PC-3 (cell line): ENCODE results near the gene SLC1A7. TPM values are rescaled to one million over a fixed set of nuclear protein-coding genes. Genes with fewer than 3 reads are reported as not detected.

Experiments
- ATAC-seq: fragments of 200-7000 bp; cut with Tn5 transposase; 2 replicates; pipeline ENCODE4 v1.9.1; 2020; ENCODE audit warnings: mild to moderate bottlenecking, moderate library complexity
- BruUV-seq: library from RNA; stranded (reverse); fragments of 400-500 nt; replicated peaks from 2 replicates; lab custom pipeline; 2021; lab: Mats Ljungman, UMichigan
- CTCF ChIA-PET: fragments of 300-600 bp; sonication (Branson Sonifier 250); formaldehyde crosslinking; loops from one replicate; lab custom pipeline; 2022; ENCODE audit warnings: antibody characterized with exemption; lab: Charles Lee
- POLR2A ChIA-PET: fragments of 300-600 bp; sonication (Branson Sonifier 250); formaldehyde crosslinking; loops from one replicate; lab custom pipeline; 2022; ENCODE audit warnings: antibody characterized with exemption; ENCODE audit not compliant: unreplicated experiment; lab: Charles Lee
- DNase-seq: peaks from one replicate; pipeline ENCODE4 v3.0.0-alpha.2; 2015
- H2AFZ ChIP-seq: fragments of 300-600 bp; sonication (generic); 2 replicates; pipeline ENCODE4 v1.6.0; 2016; ENCODE audit warnings: antibody characterized with exemption, low read length
- H3F3A ChIP-seq: fragments of 300-600 bp; sonication (generic); one replicate; pipeline ENCODE4 v1.6.0; 2017; ENCODE audit warnings: antibody characterized with exemption, low read length, control low read depth, mild to moderate bottlenecking; ENCODE audit not compliant: unreplicated experiment
- H3K27ac ChIP-seq: fragments of 300-600 bp; sonication (generic); 2 replicates; pipeline ENCODE4 v1.5.1; 2016; ENCODE audit warnings: mild to moderate bottlenecking, low read length
- H3K27me3 ChIP-seq: fragments of 300-600 bp; sonication (generic); 2 replicates; pipeline ENCODE4 v1.6.1; 2016; ENCODE audit warnings: low read length, mixed read lengths
- H3K36me3 ChIP-seq: fragments of 300-600 bp; sonication (generic); 2 replicates; pipeline ENCODE4 v1.6.1; 2016; ENCODE audit warnings: low read depth, mixed run types, low read length, mixed read lengths
- H3K4me1 ChIP-seq: fragments of 300-600 bp; sonication (generic); 2 replicates; pipeline ENCODE4 v1.5.1; 2016; ENCODE audit warnings: low read length; ENCODE audit not compliant: insufficient read depth
- H3K4me2 ChIP-seq: fragments of 300-600 bp; sonication (generic); 2 replicates; pipeline ENCODE4 v1.6.0; 2016; ENCODE audit warnings: low read length
- H3K4me3 ChIP-seq: fragments of 300-600 bp; sonication (generic); 2 replicates; pipeline ENCODE4 v1.5.1; 2016; ENCODE audit warnings: mild to moderate bottlenecking, low read length, mixed read lengths
- H3K79me2 ChIP-seq: fragments of 300-600 bp; sonication (generic); 2 replicates; pipeline ENCODE4 v1.6.1; 2017; ENCODE audit warnings: low read length, mixed read lengths
- H3K9ac ChIP-seq: fragments of 300-600 bp; sonication (generic); 2 replicates; pipeline ENCODE4 v1.6.0; 2016; ENCODE audit warnings: mild to moderate bottlenecking, low read length
- H3K9me2 ChIP-seq: fragments of 300-600 bp; sonication (generic); replicated peaks from 2 replicates; pipeline ENCODE4 v1.6.1; 2016; ENCODE audit warnings: mixed run types, low read length, mixed read lengths
- H3K9me3 ChIP-seq: fragments of 300-600 bp; sonication (generic); 2 replicates; pipeline ENCODE4 v1.6.1; 2016; ENCODE audit warnings: low read length, mixed read lengths
- H4K20me1 ChIP-seq: fragments of 300-600 bp; sonication (generic); 2 replicates; pipeline ENCODE4 v1.6.1; 2016; ENCODE audit warnings: low read length, mixed read lengths
- CTCF ChIP-seq: fragments of 300-600 bp; sonication (generic); conservative IDR thresholded peaks from 2 replicates; pipeline ENCODE4 v1.5.1; 2017; ENCODE audit warnings: antibody characterized with exemption, low read depth, mild to moderate bottlenecking, low read length
- EZH2 ChIP-seq: fragments of 300-600 bp; sonication (generic); IDR thresholded peaks from one replicate; pipeline ENCODE4 v1.6.1; 2017; ENCODE audit warnings: antibody characterized with exemption, mild to moderate bottlenecking, low read length; ENCODE audit not compliant: unreplicated experiment
- EZH2phosphoT487 ChIP-seq: fragments of 300-600 bp; sonication (generic); IDR thresholded peaks from 2 replicates; pipeline ENCODE4 v1.6.1; 2018; ENCODE audit warnings: mild to moderate bottlenecking, antibody characterized with exemption, low read length, borderline replicate concordance
- intact Hi-C: fragments of 100-400 bp; cut with micrococcal nuclease; formaldehyde crosslinking; loops from 2 replicates; pipeline ENCODE4 v1.9.0; 2023
- total RNA-seq: library from RNA; depleted of rRNA; stranded (reverse); fragments of >200 nt; gene quantifications from 2 replicates; pipeline ENCODE4 v1.2.3, GENCODE V29; 2014

SLC1A7 gene
- total RNA-seq, 1 experiment from 2014 or later: 0.26 TPM

- intact Hi-C loops: no loop called here
- Histone ChIP-seq H2AFZ (no peak overlapping the region), H3K27ac (no peak overlapping the region), H3K36me3 (no peaks in the 10 kb centered on the region), H4K20me1 (no peaks in the 10 kb centered on the region), H3K9me2 (no peaks in the 10 kb centered on the region), H3K4me3 (no peak overlapping the region), H3K4me1 (peaks cover 11% of the 10 kb centered on the region), H3F3A (no peaks in the 10 kb centered on the region), H3K27me3 (no peaks in the 10 kb centered on the region), H3K9me3 (no peaks in the 10 kb centered on the region), H3K4me2 (no peak overlapping the region), H3K9ac (no peak overlapping the region), H3K79me2 (no peaks in the 10 kb centered on the region)
- ChIA-PET POLR2A (no interaction called here), CTCF (no interaction called here)
- ATAC-seq (no peak), DNase-seq (no peak)
- TF ChIP-seq CTCF (no peak), EZH2phosphoT487 (no peak), EZH2 (no peak)
- no TSS peak for BruUV-seq
These were observed 26.8 kb downstream of the SLC1A7 start for GRCh38 chr1:53115403-53116306.

DNA sequence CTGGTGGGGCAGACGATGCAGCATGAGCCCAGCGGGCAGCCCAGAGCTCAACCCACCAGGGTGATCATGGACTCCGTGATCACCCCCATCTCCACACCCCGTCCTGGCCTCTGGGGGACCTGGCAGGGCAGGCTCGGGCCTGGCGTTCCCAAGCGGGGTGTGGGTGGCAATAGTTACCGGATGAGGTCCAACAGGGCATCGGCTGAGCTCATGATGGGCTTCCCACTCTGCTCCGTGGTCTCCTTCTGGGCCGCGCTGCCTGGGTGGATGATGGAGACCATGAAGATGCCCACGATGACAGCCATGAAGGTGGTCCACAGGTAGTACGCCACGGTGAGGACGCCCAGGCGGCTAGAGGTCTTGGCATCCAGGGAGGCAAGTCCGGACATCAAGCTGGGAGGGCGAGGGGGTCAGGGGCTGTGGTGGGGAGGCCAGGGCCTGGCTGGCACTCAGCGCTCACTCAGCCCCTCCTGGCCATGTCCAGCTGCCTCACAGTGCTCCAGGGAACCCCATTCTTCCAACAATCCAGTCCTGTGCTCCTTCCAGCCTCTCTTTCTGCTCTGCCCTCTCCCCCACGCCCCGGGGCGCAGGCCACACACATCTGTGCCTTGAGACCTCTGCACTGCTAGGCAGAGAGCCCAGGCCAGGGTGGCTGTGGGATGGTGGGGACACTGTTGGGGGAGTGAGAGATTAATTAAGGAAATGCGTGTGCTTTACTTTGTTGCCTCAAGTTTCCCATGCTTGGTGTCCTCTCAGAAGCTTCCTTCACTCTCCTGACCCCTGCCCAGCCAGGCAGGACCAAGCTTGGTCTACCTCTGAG is 27.6 kb downstream of the SLC1A7 start:
- no peak for ATAC-seq
- no peaks in the 10 kb centered on the region for H3F3A ChIP-seq
- no peaks in the 10 kb centered on the region for H3K79me2 ChIP-seq
- no peaks in the 10 kb centered on the region for H3K27me3 ChIP-seq
- TF ChIP-seq CTCF (no peak), EZH2phosphoT487 (no peak), EZH2 (no peak)
- H3K4me3 ChIP-seq: no peak overlapping the region
- intact Hi-C loops: no loop called here
- H3K4me2 ChIP-seq: no peak overlapping the region
- H2AFZ ChIP-seq: no peak overlapping the region
- H3K27ac ChIP-seq: no peak overlapping the region
- H3K4me1 ChIP-seq: peaks cover 20% of the 10 kb centered on the region
- DNase-seq: no peak
- H4K20me1 ChIP-seq: no peaks in the 10 kb centered on the region
- no peaks in the 10 kb centered on the region for H3K9me2 ChIP-seq
- no peaks in the 10 kb centered on the region for H3K9me3 ChIP-seq
- H3K9ac ChIP-seq: no peak overlapping the region
- ChIA-PET CTCF (no interaction called here), POLR2A (no interaction called here)
- no peaks in the 10 kb centered on the region for H3K36me3 ChIP-seq
- no TSS peak for BruUV-seq
